ENCODE data around the gene SGPL1.
"Not testable (repeated sequence)": the region's sequence is repeated elsewhere in the genome, so short reads cannot be mapped to it uniquely, and the experiment has no call there.

SGPL1 gene

GRCh38 chr10:70843776-70844489, 28.2 kb downstream of the SGPL1 start:
- no peak for DNase-seq

- DNase-seq = no peak
These were observed 29.5 kb downstream of the SGPL1 start for GRCh38 chr10:70845256-70845655.

- DNase-seq = no peak
These were observed 30.1 kb downstream of the SGPL1 start for GRCh38 chr10:70845816-70846215.

- no peak for DNase-seq
These were observed 31.0 kb downstream of the SGPL1 start for GRCh38 chr10:70846795-70847194.

GRCh38 chr10:70847659-70848360, 32.1 kb downstream of the SGPL1 start:
- no peak for DNase-seq

- no peak for DNase-seq
These were observed 33.9 kb downstream of the SGPL1 start for GRCh38 chr10:70849582-70850016.

GRCh38 chr10:70850097-70850496, 34.3 kb downstream of the SGPL1 start:
- no peak for DNase-seq

GRCh38 chr10:70851597-70852475, 36.1 kb downstream of the SGPL1 start:
- no peak for DNase-seq

- no peak for DNase-seq
These were observed 37.3 kb downstream of the SGPL1 start for GRCh38 chr10:70853038-70853437.

GRCh38 chr10:70853457-70853856, 37.7 kb downstream of the SGPL1 start:
- no peak for DNase-seq

GRCh38 chr10:70856454-70856853, 40.7 kb downstream of the SGPL1 start:
- no peak for DNase-seq

- no peak for DNase-seq
These were observed 43.0 kb downstream of the SGPL1 start for GRCh38 chr10:70858759-70859158.

GRCh38 chr10:70861495-70862197, 45.9 kb downstream of the SGPL1 start:
- not testable (repeated sequence) for DNase-seq

- DNase-seq = no peak
These were observed 47.9 kb downstream of the SGPL1 start for GRCh38 chr10:70863470-70864160.

GRCh38 chr10:70864935-70865334, 49.2 kb downstream of the SGPL1 start:
- DNase-seq = no peak

- DNase-seq = peak; percentile 93 to 96
These were observed 50.7 kb downstream of the SGPL1 start for GRCh38 chr10:70866424-70866823.

GRCh38 chr10:70872291-70872690, 56.5 kb downstream of the SGPL1 start:
- no peak for DNase-seq

GRCh38 chr10:70874061-70874460, 58.3 kb downstream of the SGPL1 start:
- no peak for DNase-seq

GRCh38 chr10:70879207-70879606, 63.5 kb downstream of the SGPL1 start:
- no peak for DNase-seq

GRCh38 chr10:70880077-70880534, 64.4 kb downstream of the SGPL1 start:
- peak; percentile 78 to 83 for DNase-seq

- DNase-seq = no peak
These were observed 69.0 kb downstream of the SGPL1 start for GRCh38 chr10:70884741-70885140.

- DNase-seq = no peak
These were observed 69.7 kb downstream of the SGPL1 start for GRCh38 chr10:70885481-70885880.

All from inflammatory macrophage (primary cell).